ENCODE data around the gene RANBP17.

The RANBP17 gene

DNA sequence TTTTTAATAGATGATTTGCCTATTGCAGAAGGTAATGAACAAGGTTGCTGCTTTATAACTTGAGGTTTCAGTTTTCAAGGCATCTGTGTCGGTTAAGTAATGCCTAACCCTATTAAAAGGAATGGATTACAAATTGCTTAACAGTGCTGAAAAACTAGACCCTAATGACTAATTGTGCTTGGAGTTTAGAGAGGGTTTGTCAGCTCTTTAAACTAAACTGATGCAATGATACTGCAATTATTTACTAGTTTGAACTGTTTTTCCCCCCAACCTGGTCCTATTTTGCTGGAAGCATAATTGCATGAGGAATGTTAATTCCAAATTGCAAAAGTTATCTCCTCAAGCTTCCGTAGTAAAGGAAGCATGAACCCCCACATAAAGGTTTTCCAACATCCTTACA, 407.9 kb downstream of the RANBP17 start:
- TF ChIP-seq, protein P1, sequence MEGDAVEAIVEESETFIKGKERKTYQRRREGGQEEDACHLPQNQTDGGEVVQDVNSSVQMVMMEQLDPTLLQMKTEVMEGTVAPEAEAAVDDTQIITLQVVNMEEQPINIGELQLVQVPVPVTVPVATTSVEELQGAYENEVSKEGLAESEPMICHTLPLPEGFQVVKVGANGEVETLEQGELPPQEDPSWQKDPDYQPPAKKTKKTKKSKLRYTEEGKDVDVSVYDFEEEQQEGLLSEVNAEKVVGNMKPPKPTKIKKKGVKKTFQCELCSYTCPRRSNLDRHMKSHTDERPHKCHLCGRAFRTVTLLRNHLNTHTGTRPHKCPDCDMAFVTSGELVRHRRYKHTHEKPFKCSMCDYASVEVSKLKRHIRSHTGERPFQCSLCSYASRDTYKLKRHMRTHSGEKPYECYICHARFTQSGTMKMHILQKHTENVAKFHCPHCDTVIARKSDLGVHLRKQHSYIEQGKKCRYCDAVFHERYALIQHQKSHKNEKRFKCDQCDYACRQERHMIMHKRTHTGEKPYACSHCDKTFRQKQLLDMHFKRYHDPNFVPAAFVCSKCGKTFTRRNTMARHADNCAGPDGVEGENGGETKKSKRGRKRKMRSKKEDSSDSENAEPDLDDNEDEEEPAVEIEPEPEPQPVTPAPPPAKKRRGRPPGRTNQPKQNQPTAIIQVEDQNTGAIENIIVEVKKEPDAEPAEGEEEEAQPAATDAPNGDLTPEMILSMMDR (IDR thresholded peaks at IDR 0.05; ENCODE audit: control insufficient read depth, insufficient read depth, low read depth, low read length, missing control alignments) = no peak
- no peak overlapping the region for H3K4me3 ChIP-seq (ENCODE audit: control insufficient read depth, low read depth, low read length)
- peak; percentile 92 for DNase-seq (ENCODE audit: low read depth)

DNA sequence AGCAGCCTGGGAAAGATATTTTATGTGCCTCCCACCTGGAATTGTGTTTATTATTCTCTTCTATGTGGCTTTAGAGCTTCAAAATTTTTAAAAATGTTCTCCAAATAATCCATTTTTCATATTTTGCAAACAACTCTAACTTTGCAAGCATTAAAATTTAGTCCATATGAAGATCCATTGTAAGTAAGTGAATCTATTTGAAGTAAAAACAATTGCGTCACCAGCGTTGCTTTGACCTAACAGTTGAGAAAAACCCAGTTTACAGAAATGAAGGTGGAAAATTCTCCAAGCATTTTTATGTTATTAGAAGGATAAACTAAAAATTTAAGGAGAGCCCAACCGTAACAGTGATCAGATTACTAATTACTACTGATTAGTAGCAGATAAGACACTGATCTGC, 408.3 kb downstream of the RANBP17 start:
- no peak overlapping the region for H3K4me3 ChIP-seq (ENCODE audit: control insufficient read depth, low read depth, low read length)
- TF ChIP-seq, protein P1 (IDR thresholded peaks at IDR 0.05; ENCODE audit: control insufficient read depth, insufficient read depth, low read depth, low read length, missing control alignments) = no peak
- DNase-seq (ENCODE audit: low read depth) = no peak

DNA sequence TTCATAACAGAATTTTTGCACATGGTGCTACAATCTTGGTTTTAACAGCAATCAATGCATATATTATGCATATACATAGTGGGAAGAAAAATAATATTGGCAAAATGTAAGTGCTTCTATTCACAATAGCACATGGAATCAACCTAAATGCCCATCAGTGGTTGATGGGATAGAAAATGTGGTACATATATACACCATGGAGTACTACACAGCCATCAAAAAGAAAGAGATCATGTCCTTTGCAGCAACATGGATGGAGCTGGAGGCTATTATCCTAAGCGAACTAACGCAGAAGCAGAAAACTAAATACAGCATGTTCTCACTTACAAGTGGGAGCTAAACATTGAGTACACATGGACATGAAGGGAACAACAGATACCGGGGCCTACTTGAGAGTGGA, 410.0 kb downstream of the RANBP17 start:
- DNase-seq (ENCODE audit: low read depth) = no peak
- TF ChIP-seq, protein P1 (IDR thresholded peaks at IDR 0.05; ENCODE audit: control insufficient read depth, insufficient read depth, low read depth, low read length, missing control alignments) = no peak
- no peak overlapping the region for H3K4me3 ChIP-seq (ENCODE audit: control insufficient read depth, low read depth, low read length)

DNA sequence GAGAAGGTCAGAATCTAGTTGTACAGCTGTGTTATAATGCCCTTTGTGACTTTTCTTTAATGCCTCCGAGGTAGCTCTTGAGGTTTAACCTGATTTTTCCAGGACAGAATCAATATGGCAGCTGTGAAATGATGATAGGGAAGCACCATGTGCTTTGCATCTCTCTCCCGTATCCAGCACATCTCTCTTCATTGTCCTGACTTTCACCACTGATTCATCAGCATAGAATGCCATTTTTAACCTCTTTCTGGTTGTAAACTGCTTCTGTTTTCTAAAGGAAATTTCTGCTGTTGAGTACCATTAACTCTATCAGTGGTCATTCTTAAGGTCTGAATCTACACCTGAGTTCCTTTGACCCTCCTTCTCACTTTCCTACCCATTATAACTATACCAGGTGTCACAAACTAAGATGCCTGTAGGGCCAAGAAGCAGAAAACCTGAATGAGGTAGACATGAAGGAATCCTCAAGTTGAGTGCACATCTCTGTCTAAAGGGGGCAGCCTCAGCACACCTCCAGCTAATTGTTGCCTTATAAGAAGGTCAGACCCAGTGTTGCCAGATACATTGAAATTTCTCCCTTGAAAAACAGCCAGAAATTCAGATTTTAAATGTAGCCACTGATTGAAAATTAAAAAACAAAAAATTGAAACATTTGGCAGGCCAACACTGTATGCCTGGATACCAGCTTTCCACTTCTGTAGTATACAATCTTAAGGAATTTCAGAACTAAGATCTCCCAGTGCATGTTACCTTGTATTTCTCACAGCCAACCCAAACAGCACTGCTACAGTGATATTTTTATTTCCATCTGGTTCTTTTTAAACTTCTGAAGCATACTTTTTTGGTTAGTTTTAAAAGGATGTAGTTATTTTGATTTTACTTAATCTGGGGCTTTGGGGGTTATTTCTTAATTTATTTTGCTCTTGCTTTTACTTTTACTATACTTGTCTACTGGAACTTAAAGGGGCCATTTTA, 411.5 kb downstream of the RANBP17 start:
- no peak for DNase-seq (ENCODE audit: low read depth)
- no peak overlapping the region for H3K4me3 ChIP-seq (ENCODE audit: control insufficient read depth, low read depth, low read length)
- TF ChIP-seq, protein P1 (IDR thresholded peaks at IDR 0.05; ENCODE audit: control insufficient read depth, insufficient read depth, low read depth, low read length, missing control alignments) = peak; percentile 57

- no peak overlapping the region for H3K4me3 ChIP-seq (ENCODE audit: control insufficient read depth, low read depth, low read length)
- DNase-seq (ENCODE audit: low read depth) = no peak
- TF ChIP-seq, protein P1 (IDR thresholded peaks at IDR 0.05; ENCODE audit: control insufficient read depth, insufficient read depth, low read depth, low read length, missing control alignments) = no peak
Measured at GRCh38 chr5:171275841-171276544, 414.2 kb downstream of the RANBP17 start.

GRCh38 chr5:171283753-171284152, 421.9 kb downstream of the RANBP17 start:
- TF ChIP-seq, protein P1 (IDR thresholded peaks at IDR 0.05; ENCODE audit: control insufficient read depth, insufficient read depth, low read depth, low read length, missing control alignments) = no peak
- H3K4me3 ChIP-seq (ENCODE audit: control insufficient read depth, low read depth, low read length) = no peak overlapping the region

More at GRCh38 chr5:171283753-171284152, 421.9 kb downstream of the RANBP17 start:
- DNase-seq (ENCODE audit: low read depth) = no peak
